KBM-7 (cell line): ENCODE measurements around the gene PPP1R11.

Source experiments
- DNase-seq: peaks from one replicate; pipeline ENCODE4 v3.0.0-alpha.2; 2015
- in situ Hi-C: fragments of 300-500 bp; cut with MboI; formaldehyde crosslinking; loops from 2 replicates; pipeline ENCODE4 v1.14.3; 2020; ENCODE audit warnings: low sequenced_read_pairs, low pct_unique_long_range_greater_than_20kb, mixed read lengths

PPP1R11 gene

GRCh38 chr6:30060606-30061091, 6.3 kb upstream of the PPP1R11 start:
- in situ Hi-C loops = no loop called here
- DNase-seq = no peak

- peak; percentile 91 for DNase-seq
- in situ Hi-C loops = no loop called here
Observed at GRCh38 chr6:30061092-30061857, 5.7 kb upstream of the PPP1R11 start, which contains the start of gene POLR1H. Gene POLR1H, plus strand, starts transcription at chr6:30061265. Its CDS starts 260 bp downstream, at chr6:30061525.

GRCh38 chr6:30061858-30062458, 5.0 kb upstream of the PPP1R11 start:
- no peak for DNase-seq

GRCh38 chr6:30062471-30063178, 4.4 kb upstream of the PPP1R11 start:
- DNase-seq = no peak
- in situ Hi-C loops = no loop called here

More at GRCh38 chr6:30061858-30062458, 5.0 kb upstream of the PPP1R11 start:
- in situ Hi-C loops = no loop called here

GRCh38 chr6:30063315-30063714, 3.7 kb upstream of the PPP1R11 start:
- in situ Hi-C loops = no loop called here
- no peak for DNase-seq

- no peak for DNase-seq
- in situ Hi-C loops = no loop called here
Observed at GRCh38 chr6:30066082-30066481, 916 bp upstream of the PPP1R11 start.

- in situ Hi-C loops = no loop called here
- no peak for DNase-seq
Observed at GRCh38 chr6:30067460-30068139, 602 bp downstream of the PPP1R11 start.

- no peak for DNase-seq
- in situ Hi-C loops = no loop called here
Observed at GRCh38 chr6:30071081-30071818, 4.3 kb downstream of the PPP1R11 start.

- in situ Hi-C loops = no loop called here
- DNase-seq = no peak
Observed at GRCh38 chr6:30071858-30072257, 4.9 kb downstream of the PPP1R11 start.

GRCh38 chr6:30073489-30074235, 6.7 kb downstream of the PPP1R11 start:
- DNase-seq = no peak

GRCh38 chr6:30074331-30075093, 7.5 kb downstream of the PPP1R11 start:
- no peak for DNase-seq
- in situ Hi-C loops = no loop called here

More at GRCh38 chr6:30073489-30074235, 6.7 kb downstream of the PPP1R11 start:
- in situ Hi-C loops = no loop called here

GRCh38 chr6:30075094-30075789, 8.2 kb downstream of the PPP1R11 start, which contains the start of gene RNF39:
Gene RNF39, minus strand, starts transcription at chr6:30075769. Its CDS starts 184 bp downstream, at chr6:30075585.
- in situ Hi-C loops = no loop called here
- DNase-seq = no peak

- in situ Hi-C loops = no loop called here
- DNase-seq = no peak
Observed at GRCh38 chr6:30075790-30076732, 9.1 kb downstream of the PPP1R11 start.

GRCh38 chr6:30077218-30077617, 10.2 kb downstream of the PPP1R11 start:
- DNase-seq = no peak
- in situ Hi-C loops = no loop called here

- in situ Hi-C loops = no loop called here
Observed at GRCh38 chr6:30087876-30088275, 20.9 kb downstream of the PPP1R11 start.

More at GRCh38 chr6:30087876-30088275, 20.9 kb downstream of the PPP1R11 start:
- DNase-seq = no peak
